HFFc6 (cell line): Measurements from ENCODE around the gene EVX2. TPM values are rescaled to one million over a fixed set of nuclear protein-coding genes. Genes with fewer than 3 reads are reported as not detected.

Source experiments
- DNase-seq: peaks from one replicate; pipeline ENCODE4 v3.0.0-alpha.2; 2018
- H3K27ac Mint-ChIP-seq: 2 replicates; pipeline ENCODE4 v1.8.0; 2020; ENCODE audit warnings: mild to moderate bottlenecking, mixed read lengths
- H3K27me3 Mint-ChIP-seq: 2 replicates; pipeline ENCODE4 v1.8.0; 2021; ENCODE audit warnings: mild to moderate bottlenecking, moderate library complexity, mixed read lengths; ENCODE audit not compliant: insufficient read depth
- H3K36me3 Mint-ChIP-seq: 2 replicates; pipeline ENCODE4 v1.8.0; 2021; ENCODE audit warnings: low read depth, mixed read lengths
- H3K4me1 Mint-ChIP-seq: 2 replicates; pipeline ENCODE4 v1.8.0; 2020; ENCODE audit warnings: low read depth, mixed read lengths
- H3K4me3 Mint-ChIP-seq: 2 replicates; pipeline ENCODE4 v1.8.0; 2020; ENCODE audit warnings: mild to moderate bottlenecking, moderate library complexity, mixed read lengths
- H3K9me3 Mint-ChIP-seq: 2 replicates; pipeline ENCODE4 v1.8.0; 2020; ENCODE audit warnings: mild to moderate bottlenecking, mixed read lengths
- total RNA-seq, 6 experiments: library from RNA; stranded (reverse); fragmentation: NEBNext Ultra II Directional; extraction: Animal tissue kit (Norgen Biotek cat#: 25700); gene quantifications; 2 replicates in 1 of 6; 3 replicates in 5 of 6; pipeline ENCODE4 v1.2.3, GENCODE V29; 2021
- TF ChIP-seq, protein P1 (sequence below): fragments of 200-600 bp; sonication (generic); IDR thresholded peaks from 2 replicates; pipeline ENCODE4 v1.5.0; 2021; ENCODE audit warnings: antibody characterized with exemption, mild to moderate bottlenecking

EVX2 gene
- total RNA-seq, 6 experiments from 2014 or later: not detected

DNA sequence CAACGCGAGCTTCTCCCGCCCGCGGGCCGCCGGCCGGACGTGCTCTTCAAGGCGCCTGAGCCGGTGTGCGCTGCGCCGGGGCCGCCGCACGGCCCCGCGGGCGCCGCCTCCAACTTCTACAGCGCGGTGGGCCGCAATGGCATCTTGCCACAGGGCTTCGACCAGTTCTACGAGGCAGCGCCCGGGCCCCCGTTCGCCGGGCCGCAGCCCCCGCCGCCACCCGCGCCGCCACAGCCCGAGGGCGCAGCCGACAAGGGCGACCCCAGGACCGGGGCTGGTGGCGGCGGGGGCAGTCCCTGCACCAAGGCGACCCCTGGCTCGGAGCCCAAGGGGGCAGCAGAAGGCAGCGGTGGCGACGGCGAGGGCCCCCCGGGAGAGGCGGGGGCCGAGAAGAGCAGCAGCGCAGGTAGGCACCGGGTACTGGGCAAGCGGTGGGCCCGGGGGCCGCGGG lies 24.0 kb upstream of the EVX2 start:
- Mint-ChIP-seq H3K4me3 (no peak overlapping the region), H3K4me1 (peaks cover 40% of the 10 kb centered on the region), H3K27me3 (peaks cover 11% of the 10 kb centered on the region), H3K27ac (no peak overlapping the region), H3K9me3 (no peaks in the 10 kb centered on the region), H3K36me3 (peaks cover 6% of the 10 kb centered on the region)
- no peak for DNase-seq
- TF ChIP-seq, protein P1, sequence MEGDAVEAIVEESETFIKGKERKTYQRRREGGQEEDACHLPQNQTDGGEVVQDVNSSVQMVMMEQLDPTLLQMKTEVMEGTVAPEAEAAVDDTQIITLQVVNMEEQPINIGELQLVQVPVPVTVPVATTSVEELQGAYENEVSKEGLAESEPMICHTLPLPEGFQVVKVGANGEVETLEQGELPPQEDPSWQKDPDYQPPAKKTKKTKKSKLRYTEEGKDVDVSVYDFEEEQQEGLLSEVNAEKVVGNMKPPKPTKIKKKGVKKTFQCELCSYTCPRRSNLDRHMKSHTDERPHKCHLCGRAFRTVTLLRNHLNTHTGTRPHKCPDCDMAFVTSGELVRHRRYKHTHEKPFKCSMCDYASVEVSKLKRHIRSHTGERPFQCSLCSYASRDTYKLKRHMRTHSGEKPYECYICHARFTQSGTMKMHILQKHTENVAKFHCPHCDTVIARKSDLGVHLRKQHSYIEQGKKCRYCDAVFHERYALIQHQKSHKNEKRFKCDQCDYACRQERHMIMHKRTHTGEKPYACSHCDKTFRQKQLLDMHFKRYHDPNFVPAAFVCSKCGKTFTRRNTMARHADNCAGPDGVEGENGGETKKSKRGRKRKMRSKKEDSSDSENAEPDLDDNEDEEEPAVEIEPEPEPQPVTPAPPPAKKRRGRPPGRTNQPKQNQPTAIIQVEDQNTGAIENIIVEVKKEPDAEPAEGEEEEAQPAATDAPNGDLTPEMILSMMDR: no peak

DNA sequence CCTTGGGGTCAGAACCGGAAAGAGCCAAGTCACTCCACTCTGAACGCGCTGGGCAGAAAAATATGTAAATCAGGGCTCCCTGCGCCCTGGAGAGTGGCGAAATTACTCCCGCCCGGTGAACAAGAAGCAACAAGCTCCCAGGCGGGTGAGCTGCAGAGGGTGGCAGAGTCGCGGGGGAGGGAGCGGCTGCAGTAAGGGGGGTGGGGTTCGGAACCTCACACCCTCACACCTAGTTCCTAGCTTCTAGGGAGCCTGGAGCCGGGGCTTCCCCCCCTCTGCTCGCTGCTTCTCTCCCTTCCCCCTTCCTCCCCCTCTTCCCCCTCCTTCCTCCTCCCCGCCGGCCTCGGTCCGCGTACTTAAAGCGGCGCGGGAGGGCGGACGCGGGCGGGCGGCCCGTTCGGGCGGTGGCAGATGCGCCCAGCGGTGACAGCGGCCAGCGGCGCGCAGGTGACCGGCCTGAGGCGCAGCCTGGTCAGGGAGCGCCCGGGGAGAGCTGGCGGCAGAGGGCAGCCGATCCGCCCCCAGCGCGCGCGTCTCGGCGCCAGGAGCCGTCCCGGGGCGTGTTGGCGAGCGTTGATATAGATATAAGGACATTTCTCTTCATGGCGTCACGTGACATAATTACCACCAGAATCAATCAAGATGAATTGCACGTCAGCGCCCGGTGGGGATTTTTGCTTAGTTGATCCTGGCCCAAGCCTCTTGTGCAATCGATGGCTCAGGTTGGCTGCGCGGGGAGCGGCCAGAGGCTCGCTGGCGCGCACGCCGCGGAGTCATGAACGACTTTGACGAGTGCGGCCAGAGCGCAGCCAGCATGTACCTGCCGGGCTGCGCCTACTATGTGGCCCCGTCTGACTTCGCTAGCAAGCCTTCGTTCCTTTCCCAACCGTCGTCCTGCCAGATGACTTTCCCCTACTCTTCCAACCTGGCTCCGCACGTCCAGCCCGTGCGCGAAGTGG lies 23.1 kb upstream of the EVX2 start, which contains the start of gene HOXD11:
Gene HOXD11, plus strand, starts transcription at position 700 of the 959 bp plus-strand sequence. Its CDS starts 76 bp downstream, at position 776.
- DNase-seq: peak; percentile 43
- H3K27me3 Mint-ChIP-seq: peaks cover 11% of the 10 kb centered on the region
- TF ChIP-seq, protein P1: no peak; the same call in 1 of the 2 replicates
- peaks cover 40% of the 10 kb centered on the region for H3K4me1 Mint-ChIP-seq
- no peaks in the 10 kb centered on the region for H3K9me3 Mint-ChIP-seq
- peaks cover 6% of the 10 kb centered on the region for H3K36me3 Mint-ChIP-seq
- peak within 1 kb of the TSS; percentile 77 for H3K27ac Mint-ChIP-seq
- H3K4me3 Mint-ChIP-seq: peak within 1 kb of the TSS; percentile 88

DNA sequence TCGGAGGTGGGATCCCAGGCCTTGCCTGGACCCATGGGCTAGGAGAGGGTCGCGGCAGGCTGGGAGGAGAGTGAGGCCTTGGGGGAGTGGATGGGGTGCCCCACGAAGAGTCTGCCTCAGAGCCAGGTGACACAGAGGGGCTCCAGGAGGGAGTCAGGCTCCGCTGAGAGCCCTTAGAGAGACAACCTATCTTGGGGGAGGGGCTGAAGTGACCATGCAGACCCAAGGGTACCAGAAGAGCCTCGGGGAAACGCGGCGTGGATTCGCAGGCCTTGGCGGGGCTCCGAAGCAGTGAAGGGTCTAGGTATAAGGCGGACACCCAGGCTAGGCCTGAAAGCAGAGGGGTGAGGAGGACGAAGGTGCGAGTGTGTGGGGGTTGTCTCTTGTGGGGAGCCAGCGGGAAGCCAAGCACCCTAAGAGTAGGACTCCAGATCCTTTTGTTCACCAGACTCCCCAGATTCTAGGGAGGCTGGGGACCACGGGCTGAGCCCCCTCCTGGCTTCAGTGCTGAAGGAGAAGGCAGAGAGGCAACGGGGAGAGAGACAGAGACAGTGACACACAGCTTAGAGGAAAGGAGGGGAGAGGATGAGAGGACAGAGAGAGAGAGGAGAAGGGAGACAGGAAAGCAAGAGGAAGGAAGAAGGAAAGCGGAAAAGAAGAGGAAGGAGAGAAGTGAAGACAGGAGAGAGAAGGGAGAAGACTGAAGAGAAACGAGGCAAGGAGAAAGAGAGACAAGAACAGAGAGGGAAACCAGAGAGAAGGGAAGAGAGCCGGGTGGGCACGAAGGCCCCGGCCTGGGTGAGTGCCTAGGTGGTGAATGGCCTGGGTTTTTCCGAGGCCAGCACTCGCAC lies 22.2 kb upstream of the EVX2 start:
- Mint-ChIP-seq H3K36me3 (peaks cover 6% of the 10 kb centered on the region), H3K4me3 (peak overlapping the region; percentile 83), H3K4me1 (peaks cover 40% of the 10 kb centered on the region), H3K27ac (peak overlapping the region; percentile 77), H3K27me3 (peaks cover 13% of the 10 kb centered on the region), H3K9me3 (no peaks in the 10 kb centered on the region)
- no peak for DNase-seq
- TF ChIP-seq, protein P1: no peak

DNA sequence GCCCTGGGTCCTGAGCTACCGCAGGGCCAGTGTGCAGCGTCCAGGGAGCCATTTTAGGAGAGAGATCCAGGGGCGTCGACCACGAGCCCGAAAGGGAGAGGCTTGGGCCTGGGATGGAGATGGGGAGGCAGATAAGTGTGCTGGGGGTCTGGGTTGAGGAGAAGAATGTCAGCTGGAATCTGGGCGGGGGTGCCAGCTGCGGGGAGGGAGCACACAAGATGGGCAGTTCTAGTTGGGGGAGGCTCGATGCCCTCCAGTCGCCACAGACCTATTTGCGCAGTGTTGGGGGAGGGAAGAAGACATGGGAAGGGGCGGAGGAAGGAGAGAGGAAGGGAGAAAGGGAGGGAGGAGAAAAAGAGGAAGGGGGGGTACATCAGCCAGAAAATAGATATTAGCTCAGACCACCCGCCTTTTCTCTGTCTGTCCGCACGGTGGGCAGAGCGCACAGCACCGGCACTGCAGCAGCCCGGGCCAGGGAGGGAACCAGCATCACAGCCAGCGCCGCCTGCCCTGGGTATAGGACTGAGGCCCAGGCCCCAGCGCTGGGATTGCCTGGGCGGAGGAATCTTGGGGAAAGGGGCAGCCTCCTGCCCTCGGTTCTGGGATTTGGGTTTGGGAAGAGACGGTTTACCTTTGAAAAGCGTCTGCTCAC lies 21.4 kb upstream of the EVX2 start:
- Mint-ChIP-seq H3K27me3 (peaks cover 13% of the 10 kb centered on the region), H3K27ac (peak overlapping the region; percentile 77), H3K4me1 (peaks cover 40% of the 10 kb centered on the region), H3K4me3 (peak overlapping the region; percentile 83), H3K9me3 (no peaks in the 10 kb centered on the region), H3K36me3 (peaks cover 6% of the 10 kb centered on the region)
- TF ChIP-seq, protein P1: no peak
- no peak for DNase-seq
